SU-DHL-6 (cell line): ENCODE measurements around the gene TMEM202.

Source experiments
- H2AFZ ChIP-seq: fragments of 200-600 bp; sonication (generic); 2 replicates; pipeline ENCODE4 v1.6.1; 2014; ENCODE audit warnings: low read depth, mild to moderate bottlenecking, moderate library complexity, mixed read lengths, antibody characterized with exemption, low read length; ENCODE audit not compliant: severe bottlenecking
- H3F3A ChIP-seq: fragments of 200-600 bp; shearing (Covaris generic); 2 replicates; pipeline ENCODE4 v1.6.0; 2016; ENCODE audit warnings: antibody characterized with exemption, mild to moderate bottlenecking; ENCODE audit not compliant: insufficient read depth
- H3K27ac ChIP-seq: fragments of 200-600 bp; sonication (generic); 2 replicates; pipeline ENCODE4 v1.5.1; 2016; ENCODE audit warnings: low read depth, mild to moderate bottlenecking, low read length, moderate library complexity, mixed read lengths
- H3K27me3 ChIP-seq: fragments of 200-600 bp; sonication (generic), shearing (Covaris generic); 2 replicates; pipeline ENCODE4 v1.6.0; 2014; ENCODE audit warnings: mild to moderate bottlenecking, low read length
- H3K36me3 ChIP-seq: fragments of 200-600 bp; sonication (generic); 2 replicates; pipeline ENCODE4 v1.6.1; 2014; ENCODE audit warnings: mild to moderate bottlenecking, low read length, mixed read lengths
- H3K4me2 ChIP-seq: fragments of 300-600, 200-600 bp; shearing (Covaris generic), sonication (generic); 2 replicates; pipeline ENCODE4 v1.6.0; 2014; ENCODE audit warnings: low read length, low read depth, mild to moderate bottlenecking; ENCODE audit not compliant: poor library complexity, severe bottlenecking
- H3K4me3 ChIP-seq: fragments of 200-600 bp; sonication (generic); 2 replicates; pipeline ENCODE4 v1.5.1; 2014; ENCODE audit warnings: antibody characterized with exemption, low read length, mild to moderate bottlenecking, mixed read lengths; ENCODE audit not compliant: insufficient read depth, poor library complexity, severe bottlenecking
- H3K79me2 ChIP-seq: fragments of 200-600 bp; sonication (generic); 2 replicates; pipeline ENCODE4 v1.6.1; 2014; ENCODE audit warnings: mild to moderate bottlenecking, low read length, moderate library complexity; ENCODE audit not compliant: insufficient read depth
- H3K9ac ChIP-seq: fragments of 200-600 bp; sonication (generic); 2 replicates; pipeline ENCODE4 v1.7.0; 2014; ENCODE audit warnings: mild to moderate bottlenecking, low read length
- H3K9me2 ChIP-seq: fragments of 200-600 bp; sonication (generic); replicated peaks from 2 replicates; pipeline ENCODE4 v1.6.1; 2014; ENCODE audit warnings: low read length; ENCODE audit not compliant: insufficient read depth
- H3K9me3 ChIP-seq: fragments of 200-600 bp; sonication (generic); 2 replicates; pipeline ENCODE4 v1.6.1; 2014; ENCODE audit warnings: low read length, mixed read lengths; ENCODE audit not compliant: insufficient read depth
- H4K20me1 ChIP-seq: fragments of 200-600 bp; sonication (generic); 2 replicates; pipeline ENCODE4 v1.6.1; 2014; ENCODE audit warnings: low read depth, mild to moderate bottlenecking, antibody characterized with exemption, low read length, moderate library complexity, mixed read lengths
- CTCF ChIP-seq: fragments of 200-600 bp; sonication (generic); IDR thresholded peaks from one replicate; pipeline ENCODE4 v1.5.1; 2017; ENCODE audit warnings: antibody characterized with exemption, mild to moderate bottlenecking, low read length, moderate library complexity; ENCODE audit not compliant: insufficient read depth, poor library complexity, severe bottlenecking
- EZH2phosphoT487 ChIP-seq: fragments of 200-600 bp; sonication (generic), shearing (Covaris generic); conservative IDR thresholded peaks from 2 replicates; pipeline ENCODE4 v1.6.1; 2018; ENCODE audit warnings: mild to moderate bottlenecking, antibody characterized with exemption, low read length, moderate library complexity, mixed read lengths

TMEM202 gene

DNA sequence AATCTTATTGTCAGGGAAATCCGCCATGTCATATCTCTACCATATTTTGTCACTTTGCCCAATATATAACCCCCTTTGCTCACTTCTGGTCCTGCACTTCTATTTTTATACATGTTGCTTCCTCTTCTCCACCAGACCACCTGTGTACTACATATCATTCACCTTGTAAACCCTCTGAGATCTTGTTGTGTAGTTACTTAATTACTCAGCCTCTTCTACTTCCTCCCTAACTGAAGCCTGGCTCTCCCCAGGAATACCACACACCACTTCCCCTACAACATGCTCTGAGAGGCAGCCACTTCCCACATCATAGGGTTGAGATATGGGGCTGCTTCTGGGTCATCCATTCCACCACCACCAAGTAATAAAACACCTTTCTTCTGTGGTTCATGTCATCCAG lies 32.3 kb upstream of the TMEM202 start:
- no peak overlapping the region for H3K4me3 ChIP-seq

GRCh38 chr15:72368325-72368724 lies 29.8 kb upstream of the TMEM202 start:
- no peak overlapping the region for H3K27ac ChIP-seq
- H3F3A ChIP-seq: no peaks in the 10 kb centered on the region
- TF ChIP-seq EZH2phosphoT487 (no peak), CTCF (no peak)
- H3K4me2 ChIP-seq: no peak overlapping the region
- no peaks in the 10 kb centered on the region for H4K20me1 ChIP-seq
- H3K27me3 ChIP-seq: no peaks in the 10 kb centered on the region
- no peaks in the 10 kb centered on the region for H3K36me3 ChIP-seq
- H3K9ac ChIP-seq: no peak overlapping the region
- H3K4me3 ChIP-seq: no peak overlapping the region
- H2AFZ ChIP-seq: no peak overlapping the region
- H3K9me2 ChIP-seq: no peaks in the 10 kb centered on the region
- no peaks in the 10 kb centered on the region for H3K9me3 ChIP-seq
- H3K79me2 ChIP-seq: peaks cover 57% of the 10 kb centered on the region

More for the DNA sequence above, 32.3 kb upstream of the TMEM202 start:
- H3K4me2 ChIP-seq: no peak overlapping the region
- no peaks in the 10 kb centered on the region for H3K9me3 ChIP-seq
- no peaks in the 10 kb centered on the region for H4K20me1 ChIP-seq
- no peak overlapping the region for H2AFZ ChIP-seq
- H3K36me3 ChIP-seq: no peaks in the 10 kb centered on the region
- H3K27me3 ChIP-seq: no peaks in the 10 kb centered on the region
- peaks cover 38% of the 10 kb centered on the region for H3K79me2 ChIP-seq
- no peak overlapping the region for H3K9ac ChIP-seq
- H3K9me2 ChIP-seq: no peaks in the 10 kb centered on the region
- TF ChIP-seq EZH2phosphoT487: no peak
- TF ChIP-seq CTCF: no peak
- H3K27ac ChIP-seq: no peak overlapping the region
- no peaks in the 10 kb centered on the region for H3F3A ChIP-seq

DNA sequence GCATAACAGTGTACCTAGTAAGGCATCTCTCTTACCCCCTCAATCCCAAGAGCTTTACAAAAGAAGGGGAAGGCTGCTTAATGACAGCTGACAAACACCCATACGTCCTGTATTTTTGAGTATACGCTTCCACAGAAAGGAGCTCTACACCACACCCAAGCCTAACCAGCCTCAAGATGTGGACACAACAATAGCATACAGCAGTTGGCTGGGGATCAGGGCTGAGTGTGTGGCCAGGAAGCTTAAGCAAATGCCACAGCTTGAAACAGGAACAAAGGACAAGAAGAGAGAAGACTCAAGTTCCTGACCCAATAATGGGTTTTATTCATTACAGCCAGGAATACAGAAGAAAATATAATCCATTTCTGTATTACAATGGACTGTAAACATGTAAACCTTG lies 29.2 kb upstream of the TMEM202 start:
- Histone ChIP-seq H3K27me3 (no peaks in the 10 kb centered on the region), H3K9ac (no peak overlapping the region), H3K4me2 (no peak overlapping the region), H3K9me2 (no peaks in the 10 kb centered on the region), H4K20me1 (no peaks in the 10 kb centered on the region), H3F3A (no peaks in the 10 kb centered on the region), H3K4me3 (no peak overlapping the region), H3K36me3 (no peaks in the 10 kb centered on the region), H3K9me3 (no peaks in the 10 kb centered on the region), H2AFZ (no peak overlapping the region), H3K79me2 (peaks cover 58% of the 10 kb centered on the region), H3K27ac (no peak overlapping the region)
- no peak for TF ChIP-seq EZH2phosphoT487
- TF ChIP-seq CTCF: no peak

- no peaks in the 10 kb centered on the region for H3K36me3 ChIP-seq
- TF ChIP-seq CTCF: no peak
- no peak for TF ChIP-seq EZH2phosphoT487
- H3K9ac ChIP-seq: no peak overlapping the region
- H3K9me3 ChIP-seq: no peaks in the 10 kb centered on the region
- no peak overlapping the region for H3K4me2 ChIP-seq
- no peaks in the 10 kb centered on the region for H3F3A ChIP-seq
- no peak overlapping the region for H2AFZ ChIP-seq
- H3K4me3 ChIP-seq: no peak overlapping the region
- H3K9me2 ChIP-seq: no peaks in the 10 kb centered on the region
- no peaks in the 10 kb centered on the region for H4K20me1 ChIP-seq
- no peaks in the 10 kb centered on the region for H3K27me3 ChIP-seq
- H3K27ac ChIP-seq: no peak overlapping the region
- H3K79me2 ChIP-seq: peaks cover 65% of the 10 kb centered on the region
Measured at GRCh38 chr15:72369964-72370363, 28.1 kb upstream of the TMEM202 start.
